GM19240 (cell line): ENCODE results near the gene RECK.
"Not testable (repeated sequence)": the region's sequence is repeated elsewhere in the genome, so short reads cannot be mapped to it uniquely, and the experiment has no call there.

Source experiments
- DNase-seq: peaks from one replicate; pipeline ENCODE4 v3.0.0; 2011; ENCODE audit warnings: low spot score; ENCODE audit not compliant: insufficient read length

RECK gene

GRCh38 chr9:36153746-36154145 lies 117.0 kb downstream of the RECK start:
- no peak for DNase-seq

DNA sequence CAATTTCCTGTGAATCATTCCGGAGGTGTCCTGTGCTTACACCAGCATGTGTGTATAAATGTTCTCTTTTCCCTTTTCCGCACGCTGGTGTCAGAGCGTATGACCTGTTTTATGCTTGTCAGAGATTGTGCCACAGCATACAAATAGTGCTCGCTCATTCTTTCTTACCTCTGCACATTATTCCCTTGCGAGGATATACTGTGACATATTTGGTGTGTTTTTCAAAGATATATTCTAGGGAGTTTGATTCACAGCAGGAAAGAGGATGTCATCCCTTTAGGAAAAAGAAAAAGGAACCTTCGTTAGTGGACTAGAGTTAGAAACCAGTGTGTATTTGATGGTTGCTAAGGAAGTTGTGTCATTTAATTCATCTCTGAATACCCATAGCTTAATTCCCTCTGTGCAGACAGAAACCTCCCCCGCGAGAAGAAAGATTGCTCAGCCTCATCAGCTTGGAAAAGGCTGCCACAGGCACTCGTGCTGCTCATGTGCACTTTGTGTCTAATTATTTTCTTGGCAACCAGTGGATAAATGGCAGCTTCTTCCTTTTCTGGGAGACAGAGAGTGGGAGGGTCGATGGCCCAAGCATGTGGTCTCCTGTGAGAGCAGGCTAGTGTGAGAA lies 117.7 kb downstream of the RECK start:
- no peak for DNase-seq

GRCh38 chr9:36156116-36156515 lies 119.4 kb downstream of the RECK start:
- DNase-seq, result no peak

- no peak for DNase-seq
Measured at GRCh38 chr9:36158122-36158521, 121.4 kb downstream of the RECK start.

- DNase-seq, result no peak
Measured at GRCh38 chr9:36158917-36159316, 122.2 kb downstream of the RECK start.

GRCh38 chr9:36159509-36159908 lies 122.8 kb downstream of the RECK start:
- DNase-seq, result not testable (repeated sequence)

DNA sequence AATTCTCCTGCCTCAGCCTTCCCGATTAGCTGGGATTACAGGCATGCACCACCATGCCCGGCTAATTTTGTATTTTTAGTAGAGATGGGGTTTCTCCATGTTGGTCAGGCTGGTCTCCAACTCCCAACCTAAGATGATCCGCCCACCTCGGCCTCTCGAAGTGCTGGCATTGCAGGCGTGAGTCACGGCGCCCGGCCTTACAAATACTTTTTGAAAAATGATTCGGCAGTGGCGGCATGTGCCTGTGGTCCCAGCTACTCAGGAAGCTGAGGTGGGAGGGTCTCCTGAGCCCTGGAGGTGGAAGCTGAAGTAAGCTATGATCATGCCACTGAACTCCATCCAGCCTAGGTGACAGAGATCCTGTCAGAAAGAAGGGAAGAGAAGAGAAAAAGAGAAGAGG lies 123.4 kb downstream of the RECK start:
- not testable (repeated sequence) for DNase-seq

DNA sequence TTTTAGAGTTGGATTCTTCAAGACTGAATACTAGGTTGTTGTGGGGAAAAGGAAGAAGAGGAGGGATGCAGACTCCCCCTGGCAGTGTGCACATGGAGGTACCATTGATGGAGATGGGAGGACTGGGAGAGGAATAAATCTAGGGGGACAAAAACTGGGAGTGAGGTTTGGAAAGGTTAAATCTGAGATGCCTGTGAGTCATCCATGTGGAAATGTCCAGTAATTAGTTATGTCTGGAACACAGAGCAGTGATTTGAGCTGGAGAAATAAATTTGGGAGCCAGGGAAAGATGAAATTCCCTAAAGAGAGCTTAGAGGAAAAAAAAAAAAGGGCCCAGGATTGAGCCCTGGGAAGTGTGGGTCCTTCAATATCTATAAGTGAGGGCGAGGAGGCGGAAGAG lies 124.5 kb downstream of the RECK start:
- no peak for DNase-seq

DNA sequence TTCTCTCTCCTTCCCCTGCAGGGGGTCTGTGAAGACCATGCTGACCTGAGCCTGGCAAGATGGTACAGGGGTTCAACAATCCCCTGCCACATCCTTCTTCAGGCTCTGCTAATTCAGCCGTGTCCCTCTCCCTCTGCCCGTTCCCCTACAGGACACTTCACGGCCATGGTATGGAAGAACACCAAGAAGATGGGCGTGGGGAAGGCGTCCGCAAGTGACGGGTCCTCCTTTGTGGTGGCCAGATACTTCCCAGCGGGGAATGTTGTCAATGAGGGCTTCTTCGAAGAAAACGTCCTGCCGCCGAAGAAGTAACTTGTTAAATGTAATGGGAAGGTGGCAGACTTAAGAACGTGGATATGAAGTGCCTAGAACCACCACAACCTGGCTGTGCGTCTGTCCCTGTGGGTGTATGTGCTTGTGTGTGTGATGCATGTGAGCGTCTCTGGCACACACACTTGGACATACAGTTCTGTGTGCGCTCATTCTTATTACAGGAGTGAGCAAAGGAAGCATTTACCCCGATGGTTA lies 125.6 kb downstream of the RECK start:
- no peak for DNase-seq

GRCh38 chr9:36163049-36163785 lies 126.5 kb downstream of the RECK start:
- DNase-seq, result no peak

DNA sequence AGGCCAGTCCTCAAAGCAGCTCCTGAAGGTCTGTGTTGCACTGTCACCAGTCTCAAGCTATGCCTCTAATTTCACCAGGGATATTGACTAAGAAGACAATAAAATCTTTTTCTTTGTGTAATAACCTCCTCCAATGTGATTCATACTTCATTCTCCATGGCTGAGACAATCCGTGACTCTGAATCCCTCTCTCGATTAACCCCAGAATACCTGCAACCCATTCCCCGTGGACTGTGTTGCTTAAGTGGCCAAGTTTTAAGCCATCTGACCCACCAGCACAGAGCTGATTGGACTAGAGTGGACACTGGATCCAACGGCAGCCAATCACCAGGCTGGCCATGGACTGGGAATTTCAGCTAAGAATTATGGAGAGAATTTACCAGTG lies 127.1 kb downstream of the RECK start:
- no peak for DNase-seq

- DNase-seq, result no peak
Measured at GRCh38 chr9:36164372-36164771, 127.7 kb downstream of the RECK start.

- no peak for DNase-seq
Measured at GRCh38 chr9:36164989-36165388, 128.3 kb downstream of the RECK start.

- DNase-seq, result no peak
Measured at GRCh38 chr9:36165826-36166167, 129.1 kb downstream of the RECK start.

DNA sequence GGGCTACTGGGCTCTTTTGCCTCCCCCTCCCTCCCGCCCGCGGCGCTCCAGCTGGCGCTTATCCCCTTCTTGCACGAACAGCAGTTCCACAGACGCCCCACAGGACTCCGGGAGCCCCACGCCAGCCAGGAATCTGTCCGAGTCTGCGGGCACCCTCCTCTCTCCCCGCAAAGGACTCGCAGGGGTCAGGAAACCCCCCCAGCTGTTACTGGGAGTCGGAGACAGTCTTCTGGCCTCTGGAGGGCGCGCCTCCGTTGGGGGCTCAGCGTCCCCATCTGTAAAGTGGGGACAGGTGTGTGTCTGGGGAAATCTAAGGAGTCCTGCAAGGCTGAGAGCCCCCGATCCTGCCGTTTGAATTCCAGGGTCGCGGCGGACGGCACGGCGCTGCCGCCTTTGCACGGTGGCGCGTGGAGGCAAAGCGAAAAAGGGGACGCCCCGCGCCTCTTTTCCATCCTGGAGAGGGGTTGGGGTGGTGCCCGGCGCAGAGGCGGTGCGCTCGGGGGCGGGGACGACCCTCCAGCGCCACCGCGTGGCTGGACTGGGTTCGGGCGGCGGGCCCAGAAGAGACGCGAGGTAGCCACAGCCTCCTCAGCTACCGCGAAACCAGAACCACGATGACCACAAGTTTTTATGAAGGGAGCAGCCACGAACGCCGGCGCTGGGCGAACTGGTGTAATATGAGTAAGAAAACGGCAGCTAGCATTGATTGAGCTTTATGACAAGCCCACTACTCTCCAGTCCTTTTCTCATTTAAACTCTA lies 129.6 kb downstream of the RECK start:
- peak; percentile 72 for DNase-seq

DNA sequence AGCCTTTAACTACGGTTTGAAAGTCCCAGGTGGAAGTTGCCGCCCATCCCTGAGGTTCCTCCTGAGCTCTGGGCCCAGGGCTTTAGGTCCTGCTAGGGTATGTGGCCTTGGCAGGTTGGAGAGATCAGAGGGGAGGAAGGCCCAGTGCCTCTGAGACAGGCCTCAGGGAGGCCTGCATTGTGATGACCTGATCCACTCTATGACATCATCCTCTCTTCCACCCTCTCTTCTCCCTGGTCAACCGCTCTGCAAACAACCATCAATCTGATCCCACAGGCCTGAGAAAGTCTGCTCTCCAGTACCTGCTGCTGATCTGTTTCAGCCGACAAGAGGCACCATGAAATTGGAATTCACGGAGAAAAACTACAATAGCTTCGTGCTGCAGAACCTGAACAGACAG lies 132.5 kb downstream of the RECK start, which contains the start of gene CCIN:
Gene CCIN, plus strand, starts transcription at position 223 of the 400 bp plus-strand sequence. Its CDS starts 115 bp downstream, at position 338.
- DNase-seq, result no peak

- DNase-seq, result no peak
Measured at GRCh38 chr9:36169708-36170107, 133.0 kb downstream of the RECK start.

- DNase-seq, result no peak
Measured at GRCh38 chr9:36170531-36170930, 133.8 kb downstream of the RECK start.

DNA sequence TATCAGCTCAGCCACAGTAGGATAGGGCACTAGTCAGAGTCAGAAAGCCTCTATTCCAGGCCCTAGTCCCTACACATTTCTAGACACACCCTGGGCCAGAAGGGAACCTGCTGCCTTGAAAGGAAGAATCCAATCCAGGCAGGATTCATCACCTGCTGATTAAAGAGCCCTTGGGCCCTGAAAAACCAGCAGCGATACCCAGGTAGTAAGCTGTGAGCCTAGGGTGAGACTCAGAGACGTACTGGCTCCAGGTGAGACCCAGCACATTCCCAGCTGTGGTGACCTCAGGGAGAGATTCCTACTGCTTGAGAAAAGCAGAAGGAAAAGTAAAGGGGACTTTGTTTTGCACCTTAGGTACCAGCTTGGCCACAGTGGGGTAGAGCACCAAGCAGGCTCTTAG lies 137.1 kb downstream of the RECK start:
- no peak for DNase-seq
